Tibial nerve (tissue), 4 donors: ENCODE results near the gene POU6F2. TPM values are rescaled to one million over a fixed set of nuclear protein-coding genes. Genes with fewer than 3 reads are reported as not detected.

ENCODE experiments used
- DNase-seq, 2 donors: peaks; one replicate each; pipeline ENCODE4 v3.0.0-alpha.2; 2019; ENCODE audit warnings: low spot score in 2 of 2
- H3K27ac ChIP-seq, 4 donors: fragments of 200-600 bp; sonication (generic) in 3 of 4; one replicate each; pipeline ENCODE4 v1.5.1; 2017 to 2019; ENCODE audit warnings: mild to moderate bottlenecking in 1 of 4
- H3K27me3 ChIP-seq, 2 donors: fragments of 200-600 bp; sonication (generic) in 1 of 2; one replicate each; pipeline versions ENCODE4 v1.5.1 to v1.6.0; 2017 to 2019
- H3K36me3 ChIP-seq, 3 donors: fragments of 200-600 bp; sonication (generic); one replicate each; pipeline ENCODE4 v1.5.1; 2018 to 2019
- H3K4me1 ChIP-seq, 4 donors: fragments of 200-600 bp; sonication (generic) in 3 of 4; one replicate each; pipeline ENCODE4 v1.5.1; 2017 to 2019
- H3K4me3 ChIP-seq, 4 donors: fragments of 200-600 bp; sonication (generic) in 3 of 4; one replicate each; pipeline ENCODE4 v1.5.1; 2017 to 2019; ENCODE audit warnings: mild to moderate bottlenecking in 1 of 4, moderate library complexity in 1 of 4
- H3K9me3 ChIP-seq, 4 donors: fragments of 200-600 bp; sonication (generic) in 3 of 4; one replicate each; pipeline ENCODE4 v1.5.1; 2017 to 2019
- CTCF ChIP-seq, 5 experiments: fragments of 200-600 bp in 3 of 5; fragments of 450-650 bp in 2 of 5; sonication (generic) in 3 of 5; IDR thresholded peaks; one replicate each; pipeline ENCODE4 v1.5.1; 2016 to 2019; ENCODE audit warnings: antibody characterized with exemption in 5 of 5, mild to moderate bottlenecking in 3 of 5, moderate library complexity in 2 of 5
- EP300 ChIP-seq, 2 donors: sonication (generic); formaldehyde crosslinking; IDR thresholded peaks; one replicate each; pipeline ENCODE4 v1.6.1; 2017; ENCODE audit warnings: antibody characterized with exemption in 2 of 2, mild to moderate bottlenecking in 1 of 2
- POLR2A ChIP-seq, 2 donors: fragments of 450-650 bp; IDR thresholded peaks; one replicate each; pipeline ENCODE4 v1.6.1; 2017; ENCODE audit warnings: antibody characterized with exemption in 2 of 2, mild to moderate bottlenecking in 2 of 2, moderate library complexity in 2 of 2
- WGBS, 2 donors: methylation state at CpG; one replicate each; pipeline ENCODE4 v1.1.5; 2018; 5-methylcytosine and 5-hydroxymethylcytosine counted together
- total RNA-seq, 4 donors: library from RNA; depleted of rRNA; stranded (reverse); fragments of >200 nt; gene quantifications; one replicate each; pipeline ENCODE4 v1.1.0, GENCODE V29; 2016

POU6F2 gene
- total RNA-seq, 4 donors from 2014 or later, result 0.21 to 1.8 (median 1.3) TPM

GRCh38 chr7:39341083-39341482, 363.4 kb downstream of the POU6F2 start:
- WGBS, 2 donors, result 77 to 79% methylated on average over 5 of the region's 5 CpGs
- DNase-seq, result no peak
- H3K4me3 ChIP-seq, result no peak overlapping the region
- H3K4me1 ChIP-seq, result peaks cover 0 to 3% (median 0%) of the 10 kb centered on the region in 4 donors
- no peaks in the 10 kb centered on the region for H3K36me3 ChIP-seq
- no peak for TF ChIP-seq CTCF (IDR thresholded peaks at IDR 0.05)
- no peak for TF ChIP-seq EP300 (IDR thresholded peaks at IDR 0.05)
- TF ChIP-seq POLR2A (IDR thresholded peaks at IDR 0.05), result no peak
- no peak overlapping the region for H3K27ac ChIP-seq
- H3K9me3 ChIP-seq, result no peaks in the 10 kb centered on the region
- H3K27me3 ChIP-seq, result no peaks in the 10 kb centered on the region

- Histone ChIP-seq H3K27me3 (no peaks in the 10 kb centered on the region), H3K4me1 (peaks cover 0 to 3% (median 0%) of the 10 kb centered on the region in 4 donors), H3K4me3 (no peak overlapping the region), H3K27ac (no peak overlapping the region), H3K36me3 (no peaks in the 10 kb centered on the region), H3K9me3 (no peaks in the 10 kb centered on the region)
- DNase-seq, result no peak
- 68 to 73% methylated on average over 3 of the region's 3 CpGs for WGBS, 2 donors
- TF ChIP-seq POLR2A (IDR thresholded peaks at IDR 0.05), result no peak
- TF ChIP-seq EP300 (IDR thresholded peaks at IDR 0.05), result no peak
- no peak for TF ChIP-seq CTCF (IDR thresholded peaks at IDR 0.05)
Observed at GRCh38 chr7:39342763-39343162, 365.1 kb downstream of the POU6F2 start.

GRCh38 chr7:39349452-39350123, 371.9 kb downstream of the POU6F2 start:
- Histone ChIP-seq H3K27me3 (no peaks in the 10 kb centered on the region), H3K27ac (no peak overlapping the region), H3K36me3 (no peaks in the 10 kb centered on the region), H3K4me1 (peaks cover 0 to 13% (median 3%) of the 10 kb centered on the region in 4 donors), H3K4me3 (no peak overlapping the region), H3K9me3 (no peaks in the 10 kb centered on the region)
- DNase-seq, result no peak
- no peak for TF ChIP-seq EP300 (IDR thresholded peaks at IDR 0.05)
- WGBS, 2 donors, result 68 to 80% methylated on average over 7 of the region's 7 CpGs

- Histone ChIP-seq H3K4me1 (peaks cover 0 to 13% (median 3%) of the 10 kb centered on the region in 4 donors), H3K4me3 (no peak overlapping the region), H3K9me3 (no peaks in the 10 kb centered on the region), H3K27ac (no peak overlapping the region), H3K36me3 (no peaks in the 10 kb centered on the region), H3K27me3 (no peaks in the 10 kb centered on the region)
- no peak for TF ChIP-seq CTCF (IDR thresholded peaks at IDR 0.05)
- no peak for TF ChIP-seq POLR2A (IDR thresholded peaks at IDR 0.05)
- TF ChIP-seq EP300 (IDR thresholded peaks at IDR 0.05), result no peak
- DNase-seq, result no peak
- 24 to 30% methylated on average over 17 of the region's 17 CpGs for WGBS, 2 donors
Observed at GRCh38 chr7:39353615-39354376, 376.1 kb downstream of the POU6F2 start.

GRCh38 chr7:39355664-39356063, 378.0 kb downstream of the POU6F2 start:
- H3K27ac ChIP-seq, result no peak overlapping the region
- no peak for DNase-seq
- no peaks in the 10 kb centered on the region for H3K9me3 ChIP-seq
- 79 to 83% methylated on average over 4 of the region's 4 CpGs for WGBS, 2 donors
- peaks cover 0 to 13% (median 3%) of the 10 kb centered on the region in 4 donors for H3K4me1 ChIP-seq
- no peaks in the 10 kb centered on the region for H3K27me3 ChIP-seq
- TF ChIP-seq CTCF (IDR thresholded peaks at IDR 0.05) (no peak), POLR2A (IDR thresholded peaks at IDR 0.05) (no peak), EP300 (IDR thresholded peaks at IDR 0.05) (no peak)
- H3K36me3 ChIP-seq, result no peaks in the 10 kb centered on the region
- H3K4me3 ChIP-seq, result no peak overlapping the region
